SK-N-DZ (cell line): ENCODE measurements around the gene MLH1.
"Not testable (repeated sequence)": the region's sequence is repeated elsewhere in the genome, so short reads cannot be mapped to it uniquely, and the experiment has no call there.

ENCODE experiments used
- DNase-seq: peaks from one replicate; pipeline ENCODE4 v3.0.0-alpha.2; 2015; ENCODE audit warnings: low spot score

Gene MLH1

DNA sequence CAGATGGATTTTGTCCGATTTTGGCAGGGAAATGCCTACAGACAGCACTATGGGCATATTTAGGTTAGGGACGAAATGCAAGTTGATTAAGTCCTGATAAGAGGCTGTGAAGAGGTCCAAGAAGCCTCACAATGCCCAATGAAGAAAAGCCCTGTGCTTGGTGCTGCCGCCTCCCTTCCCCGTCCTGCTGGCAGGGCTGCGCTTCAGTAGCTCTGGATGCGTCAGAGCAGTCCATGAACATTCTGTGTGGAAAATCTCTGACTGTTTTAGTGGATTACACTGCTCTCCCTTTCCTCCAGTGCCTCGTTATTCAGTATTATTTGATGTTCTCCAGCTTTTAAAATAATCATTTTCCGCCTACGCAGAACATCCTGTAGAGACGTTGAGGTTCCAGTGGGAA lies 39.6 kb downstream of the MLH1 start:
- DNase-seq = no peak

DNA sequence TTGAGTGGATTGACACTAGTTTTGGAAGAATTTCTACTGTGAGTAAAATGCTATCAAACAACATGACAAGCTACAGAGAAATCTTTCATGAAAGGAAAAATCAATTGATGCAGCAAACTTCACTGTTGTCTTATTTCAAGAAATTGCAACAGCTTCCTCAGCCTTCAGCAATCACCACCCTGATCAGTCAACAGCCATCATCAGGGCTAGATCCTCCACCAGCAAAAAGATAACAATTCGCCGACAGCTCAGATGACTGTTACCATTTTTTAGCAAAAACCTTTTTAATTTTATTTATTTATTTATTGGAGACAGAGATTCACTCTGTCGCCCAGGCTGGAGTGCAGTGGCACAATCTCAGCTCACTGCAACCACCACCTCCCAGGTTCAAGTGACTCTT lies 44.0 kb downstream of the MLH1 start:
- no peak for DNase-seq

- no peak for DNase-seq
Measured at GRCh38 chr3:37039161-37039846, 46.0 kb downstream of the MLH1 start.

DNA sequence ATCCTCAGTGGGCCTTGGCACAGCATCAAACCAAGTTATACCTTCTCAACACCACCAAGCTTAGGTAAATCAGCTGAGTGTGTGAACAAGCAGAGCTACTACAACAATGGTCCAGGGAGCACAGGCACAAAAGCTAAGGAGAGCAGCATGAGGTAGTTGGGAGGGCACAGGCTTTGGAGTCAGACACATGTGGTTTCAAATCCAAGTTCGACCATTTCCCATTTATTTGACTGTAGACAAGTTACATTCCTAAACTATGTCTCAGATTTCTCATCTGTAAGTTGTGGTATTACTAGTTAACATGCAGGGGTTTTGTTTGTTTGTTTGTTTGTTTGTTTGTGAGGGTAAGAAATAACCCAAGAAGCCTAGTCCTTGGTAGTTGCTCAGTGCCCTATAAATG lies 46.9 kb downstream of the MLH1 start:
- no peak for DNase-seq

DNA sequence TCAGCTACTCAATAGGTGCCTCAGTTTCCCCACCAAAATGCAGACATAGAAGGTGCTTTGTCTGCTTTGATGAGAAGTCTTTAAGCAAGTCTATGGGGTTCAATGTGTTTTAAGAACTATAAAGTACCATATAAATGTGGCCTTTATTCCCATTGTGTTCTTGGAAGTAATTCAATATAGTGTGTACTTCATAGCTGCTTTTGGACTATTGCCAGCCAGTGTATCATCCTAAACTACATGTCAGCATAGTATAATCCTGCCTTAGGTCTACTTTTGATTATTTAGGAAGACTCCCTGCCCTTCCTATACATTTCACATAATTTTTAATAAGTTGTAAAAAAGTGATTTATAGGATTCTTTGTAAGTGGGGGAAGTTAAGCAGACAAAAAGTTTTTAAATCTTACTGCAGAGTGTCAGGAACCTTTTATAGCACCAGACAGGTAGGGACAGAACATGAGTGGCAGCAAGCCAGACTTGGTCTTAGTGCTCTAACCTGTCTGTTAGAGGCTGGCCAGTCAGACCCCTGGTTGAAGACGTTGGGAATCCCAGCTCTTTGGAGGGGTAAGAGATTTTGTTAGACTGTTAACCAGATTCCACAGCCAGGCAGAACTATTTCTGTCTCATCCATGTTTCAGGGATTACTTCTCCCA lies 48.4 kb downstream of the MLH1 start:
- DNase-seq = no peak

- not testable (repeated sequence) for DNase-seq
Measured at GRCh38 chr3:37042712-37043111, 49.4 kb downstream of the MLH1 start.

GRCh38 chr3:37050282-37050681 lies 57.0 kb downstream of the MLH1 start:
- DNase-seq = no peak

- DNase-seq = no peak
Measured at GRCh38 chr3:37052860-37053259, 59.5 kb downstream of the MLH1 start.

DNA sequence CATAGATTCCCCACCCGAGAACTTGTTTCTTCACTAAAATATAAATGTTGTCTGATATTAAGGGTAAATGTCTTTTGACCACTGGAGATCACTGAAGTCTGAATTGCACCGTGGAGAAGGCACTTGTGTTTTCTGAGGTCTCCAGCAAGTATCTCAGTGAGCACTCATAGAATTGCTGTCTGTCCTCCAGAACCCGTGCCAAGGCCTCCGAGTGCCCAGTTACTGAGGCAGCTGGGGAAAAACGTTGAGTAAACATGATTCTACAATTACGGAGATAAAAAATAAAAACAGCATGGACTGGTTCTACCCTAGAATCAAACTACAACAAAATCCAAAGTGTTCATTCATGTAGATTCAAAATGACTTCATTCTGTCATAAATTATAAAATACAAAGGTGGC lies 60.0 kb downstream of the MLH1 start:
- no peak for DNase-seq

- no peak for DNase-seq
Measured at GRCh38 chr3:37053753-37054152, 60.4 kb downstream of the MLH1 start.

DNA sequence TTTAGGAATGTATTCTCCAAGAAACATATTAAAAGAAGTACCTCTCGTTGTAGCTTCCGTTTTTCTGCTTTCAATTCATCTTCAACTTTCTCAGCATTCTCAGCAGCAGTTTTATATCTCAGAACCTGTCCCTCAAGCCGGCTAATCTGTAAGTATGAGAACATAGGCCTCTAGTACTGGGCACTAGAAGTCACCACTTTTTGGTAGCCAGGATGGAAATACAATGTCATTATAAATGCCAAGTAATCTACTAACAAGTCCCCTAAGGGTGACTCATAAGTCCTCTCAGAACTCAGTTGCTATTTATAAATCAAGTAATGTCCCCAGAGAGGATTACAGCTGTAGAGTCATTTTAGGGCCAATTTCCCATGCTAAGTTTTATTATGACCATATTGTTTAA lies 61.1 kb downstream of the MLH1 start:
- no peak for DNase-seq

GRCh38 chr3:37055077-37055476 lies 61.8 kb downstream of the MLH1 start:
- DNase-seq = not testable (repeated sequence)

DNA sequence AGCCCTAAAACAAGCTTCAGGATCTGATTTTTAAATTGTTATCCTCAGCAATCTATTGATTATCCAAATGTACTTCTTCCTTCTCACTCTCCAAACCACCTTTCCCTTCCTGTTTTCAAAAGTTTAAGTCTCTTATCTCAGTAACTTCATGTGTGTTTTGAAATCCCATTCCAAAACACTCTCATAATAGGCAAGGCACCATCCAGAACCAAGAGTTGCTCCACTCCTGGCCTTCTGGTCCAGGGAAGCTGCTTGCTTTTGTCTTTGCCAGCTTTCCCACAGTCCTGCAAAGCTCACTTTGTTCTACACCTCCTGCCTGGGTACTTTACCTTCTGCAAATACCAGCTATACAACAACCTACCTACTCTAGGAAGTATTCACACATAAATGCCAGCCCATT lies 63.5 kb downstream of the MLH1 start:
- DNase-seq = no peak

GRCh38 chr3:37058117-37058516 lies 64.8 kb downstream of the MLH1 start:
- DNase-seq = no peak

- DNase-seq = no peak
Measured at GRCh38 chr3:37064747-37065146, 71.4 kb downstream of the MLH1 start.

DNA sequence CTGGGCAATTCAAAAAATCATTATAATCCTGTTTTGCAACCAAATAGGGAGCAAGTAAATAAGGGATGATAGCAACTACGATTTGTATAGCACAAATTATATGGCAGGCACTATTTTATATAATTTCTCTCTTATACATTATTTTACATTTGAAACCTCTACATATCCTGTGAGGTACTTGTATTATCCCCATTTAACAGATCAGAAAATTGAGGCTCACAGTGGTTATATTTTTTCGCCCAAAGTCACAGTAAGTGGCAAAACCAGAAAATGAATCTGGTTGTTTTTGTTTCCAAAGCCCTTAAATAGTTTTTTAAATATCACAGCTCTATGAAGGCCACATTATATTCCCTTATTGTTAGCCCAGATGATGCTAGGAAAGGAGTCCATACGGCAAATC lies 74.3 kb downstream of the MLH1 start:
- no peak for DNase-seq

DNA sequence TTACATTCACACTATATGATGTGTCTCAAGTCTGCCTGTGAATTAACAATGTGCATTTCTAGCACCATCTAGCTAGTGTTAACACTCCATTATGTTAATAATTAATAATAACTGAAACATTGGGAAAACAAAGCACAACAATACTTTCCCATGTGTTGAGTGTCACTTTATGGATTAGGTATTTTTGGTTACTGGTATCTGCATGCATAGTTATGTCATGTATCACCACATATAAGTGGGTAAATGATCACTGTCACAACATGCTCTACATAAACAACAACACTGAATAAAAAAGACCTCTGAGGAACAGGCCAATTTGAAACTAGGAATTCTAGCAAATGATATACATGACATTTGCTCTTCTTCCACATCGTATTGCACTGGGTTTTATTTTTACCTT lies 74.7 kb downstream of the MLH1 start:
- no peak for DNase-seq

DNA sequence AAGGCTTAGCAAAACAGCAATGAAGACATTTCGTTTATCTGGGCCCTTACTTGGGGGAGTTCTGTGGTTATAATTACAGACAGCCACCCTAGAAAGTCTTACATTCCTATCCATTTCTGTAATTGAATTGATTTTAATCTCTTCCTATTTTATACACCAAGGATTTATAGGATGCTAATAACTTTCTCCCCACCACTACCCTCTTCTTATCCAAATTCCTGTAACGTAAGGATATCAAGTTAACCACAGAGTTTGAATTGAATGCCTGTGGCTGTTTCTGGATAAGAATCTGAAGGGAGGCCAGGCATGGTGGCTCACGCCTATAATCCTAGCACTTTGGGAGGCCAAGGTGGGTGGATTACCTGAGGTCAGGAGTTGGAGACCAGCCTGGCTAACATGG lies 78.6 kb downstream of the MLH1 start:
- DNase-seq = no peak

DNA sequence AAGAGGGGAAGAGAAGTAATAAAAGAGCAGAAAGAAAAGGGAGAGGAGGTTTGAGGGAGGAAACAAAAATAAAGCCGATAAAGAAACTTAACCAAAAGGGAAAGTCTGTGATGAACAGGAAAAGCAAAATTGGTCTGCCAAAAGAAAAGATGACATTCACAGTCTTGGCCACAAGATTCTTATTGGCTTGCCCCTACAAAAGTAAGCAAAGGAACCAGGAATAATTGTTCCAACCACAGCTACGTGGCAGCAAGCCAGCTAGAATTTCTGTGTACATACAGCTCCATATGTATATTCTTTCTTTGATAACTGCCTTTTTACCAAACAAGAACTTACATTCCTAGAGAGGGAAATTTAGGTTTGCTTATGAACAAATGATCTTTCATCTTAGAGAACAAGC lies 79.6 kb downstream of the MLH1 start:
- DNase-seq = no peak

GRCh38 chr3:37074178-37074577 lies 80.9 kb downstream of the MLH1 start:
- no peak for DNase-seq

GRCh38 chr3:37075955-37076354 lies 82.6 kb downstream of the MLH1 start:
- no peak for DNase-seq

- DNase-seq = no peak
Measured at GRCh38 chr3:37082317-37082716, 89.0 kb downstream of the MLH1 start.

GRCh38 chr3:37086918-37087317 lies 93.6 kb downstream of the MLH1 start:
- DNase-seq = no peak

GRCh38 chr3:37087870-37088269 lies 94.6 kb downstream of the MLH1 start:
- no peak for DNase-seq
